A673 (cell line): ENCODE results near the gene NEDD4L.

Experiments used
- CTCF ChIP-seq: fragments of 300-800, 200-600 bp; sonication (generic); conservative IDR thresholded peaks from 2 replicates; pipeline ENCODE4 v1.5.1; 2017; ENCODE audit warnings: low read depth, mild to moderate bottlenecking, antibody characterized with exemption, low read length, moderate library complexity, mixed read lengths
- EZH2 ChIP-seq: fragments of 200-600 bp; sonication (generic); IDR thresholded peaks from 2 replicates; pipeline ENCODE4 v1.6.1; 2017; ENCODE audit warnings: borderline replicate concordance, low read depth, mild to moderate bottlenecking, mixed read lengths, antibody characterized with exemption, low read length; ENCODE audit not compliant: poor library complexity, severe bottlenecking

- TF ChIP-seq CTCF (no peak), EZH2 (no peak)
These were observed 69.3 kb downstream of the NEDD4L start for GRCh38 chr18:58113337-58113736.
